Measurements from ENCODE around the gene ENPEP. TPM values are rescaled to one million over a fixed set of nuclear protein-coding genes. Genes with fewer than 3 reads are reported as not detected.
A peak's percentile ranks its signal among the peaks of the same experiment; 100 is the strongest.
"Not testable (repeated sequence)": the region's sequence is repeated elsewhere in the genome, so short reads cannot be mapped to it uniquely, and the experiment has no call there.

The ENPEP gene
- total RNA-seq (10 to 100 TPM in 1 of 5 donors, under 1 TPM in 3, not detected in 1; 0.29 to 11.9 (median 0.59) TPM), polyA plus RNA-seq (under 1 TPM; 0.19 to 0.46 (median 0.40) TPM)
- long read RNA-seq, donor 1 = 0 reads
- long read RNA-seq, donor 2 = 0 reads
- long read RNA-seq, donor 3 = 0 reads
- long read RNA-seq, donor 4 = 0 reads
- long read RNA-seq, donor 5, full-length matches to known transcripts = 1 of 1 reads
- long read RNA-seq, donor 5, partial matches to known transcripts = 0 of 1 reads
- long read RNA-seq, donor 5, other reads (novel, unspliced or antisense) = 0 of 1 reads
- long read RNA-seq, donor 6 = 0 reads
- long read RNA-seq, donor 7, full-length matches to known transcripts = 1 of 1 reads
- long read RNA-seq, donor 7, partial matches to known transcripts = 0 of 1 reads
- long read RNA-seq, donor 7, other reads (novel, unspliced or antisense) = 0 of 1 reads
- long read RNA-seq, donor 8 = 0 reads
- long read RNA-seq, donor 9, full-length matches to known transcripts = 1 of 1 reads
- long read RNA-seq, donor 9, partial matches to known transcripts = 0 of 1 reads
- long read RNA-seq, donor 9, other reads (novel, unspliced or antisense) = 0 of 1 reads
- long read RNA-seq, donor 10 = 0 reads

- TF ChIP-seq EP300 (IDR thresholded peaks at IDR 0.05) (no peak), POLR2A (IDR thresholded peaks at IDR 0.05) (no peak), CTCF (IDR thresholded peaks at IDR 0.05) (no peak), POLR2AphosphoS5 (IDR thresholded peaks at IDR 0.05) (no peak)
- peak within 1 kb of the TSS; percentile 25 to 33 (median 30) for H3K4me3 ChIP-seq
- H3K9me3 ChIP-seq = no peaks in the 10 kb centered on the region
- H3K27ac ChIP-seq = peak within 1 kb of the TSS in 3 of 5 donors; percentile 13 to 58 (median 25)
- intact Hi-C loops (cut with DNase I; ENCODE audit: low total_unique reads) = no loop called here
- WGBS, 5 donors = 45 to 56% (median 47%) methylated on average over 34 to 39 of the region's 39 CpGs
- H3K4me1 ChIP-seq = peaks cover 0 to 13% (median 0%) of the 10 kb centered on the region in 4 donors
- peaks cover 0 to 43% (median 16%) of the 10 kb centered on the region in 3 donors for H3K27me3 ChIP-seq
- DNase-seq = peak in 1 of 2 donors; percentile 80
- H3K36me3 ChIP-seq = no peaks in the 10 kb centered on the region
Observed at GRCh38 chr4:110475881-110476818, at the start of gene ENPEP. Gene ENPEP (plus strand): TSS chr4:110476155. CDS start chr4:110476415, 260 bp downstream.

GRCh38 chr4:110431805-110432204, 44.1 kb upstream of the ENPEP start:
- H3K4me3 ChIP-seq; H3K27me3 ChIP-seq; DNase-seq; H3K36me3 ChIP-seq; intact Hi-C loops (cut with DNase I; ENCODE audit: low total_unique reads); H3K4me1 ChIP-seq; H3K27ac ChIP-seq: not testable (repeated sequence)
- WGBS, 5 donors = 33 to 57% (median 42%) methylated on average over 2 of the region's 2 CpGs
- peaks cover 0 to 15% (median 10%) of the 10 kb centered on the region in 4 donors for H3K9me3 ChIP-seq

GRCh38 chr4:110437292-110437691, 38.7 kb upstream of the ENPEP start:
- H3K9me3 ChIP-seq; DNase-seq; H3K36me3 ChIP-seq; intact Hi-C loops (cut with DNase I; ENCODE audit: low total_unique reads); H3K4me1 ChIP-seq; H3K27me3 ChIP-seq; H3K4me3 ChIP-seq; H3K27ac ChIP-seq: not testable (repeated sequence)
- 51 to 83% (median 66%) methylated on average over 3 of the region's 3 CpGs for WGBS, 5 donors

GRCh38 chr4:110439209-110439608, 36.7 kb upstream of the ENPEP start:
- H3K4me1 ChIP-seq; intact Hi-C loops (cut with DNase I; ENCODE audit: low total_unique reads); H3K27ac ChIP-seq; H3K9me3 ChIP-seq; H3K27me3 ChIP-seq; H3K4me3 ChIP-seq; H3K36me3 ChIP-seq; DNase-seq: not testable (repeated sequence)
- 64 to 97% (median 79%) methylated on average over 1 of the region's 1 CpG for WGBS, 5 donors

- H3K4me3 ChIP-seq = no peak overlapping the region
- H3K9me3 ChIP-seq = no peaks in the 10 kb centered on the region
- H3K27ac ChIP-seq = no peak overlapping the region
- no peaks in the 10 kb centered on the region for H3K36me3 ChIP-seq
- no peaks in the 10 kb centered on the region for H3K27me3 ChIP-seq
- 63 to 81% (median 67%) methylated on average over 2 of the region's 2 CpGs for WGBS, 5 donors
- no peaks in the 10 kb centered on the region for H3K4me1 ChIP-seq
- DNase-seq = no peak
- intact Hi-C loops (cut with DNase I; ENCODE audit: low total_unique reads) = no loop called here
- no peak for TF ChIP-seq EP300 (IDR thresholded peaks at IDR 0.05)
- no peak for TF ChIP-seq POLR2AphosphoS5 (IDR thresholded peaks at IDR 0.05)
- TF ChIP-seq CTCF (IDR thresholded peaks at IDR 0.05) = no peak
- no peak for TF ChIP-seq POLR2A (IDR thresholded peaks at IDR 0.05)
Observed at GRCh38 chr4:110442309-110442708, 33.6 kb upstream of the ENPEP start.

All from stomach (tissue), 19 donors.